ENCODE data around the gene LSM6. TPM values are rescaled to one million over a fixed set of nuclear protein-coding genes. Genes with fewer than 3 reads are reported as not detected.

LSM6 gene
- total RNA-seq = 43.3 and 49.8 TPM in 2 replicates

DNA sequence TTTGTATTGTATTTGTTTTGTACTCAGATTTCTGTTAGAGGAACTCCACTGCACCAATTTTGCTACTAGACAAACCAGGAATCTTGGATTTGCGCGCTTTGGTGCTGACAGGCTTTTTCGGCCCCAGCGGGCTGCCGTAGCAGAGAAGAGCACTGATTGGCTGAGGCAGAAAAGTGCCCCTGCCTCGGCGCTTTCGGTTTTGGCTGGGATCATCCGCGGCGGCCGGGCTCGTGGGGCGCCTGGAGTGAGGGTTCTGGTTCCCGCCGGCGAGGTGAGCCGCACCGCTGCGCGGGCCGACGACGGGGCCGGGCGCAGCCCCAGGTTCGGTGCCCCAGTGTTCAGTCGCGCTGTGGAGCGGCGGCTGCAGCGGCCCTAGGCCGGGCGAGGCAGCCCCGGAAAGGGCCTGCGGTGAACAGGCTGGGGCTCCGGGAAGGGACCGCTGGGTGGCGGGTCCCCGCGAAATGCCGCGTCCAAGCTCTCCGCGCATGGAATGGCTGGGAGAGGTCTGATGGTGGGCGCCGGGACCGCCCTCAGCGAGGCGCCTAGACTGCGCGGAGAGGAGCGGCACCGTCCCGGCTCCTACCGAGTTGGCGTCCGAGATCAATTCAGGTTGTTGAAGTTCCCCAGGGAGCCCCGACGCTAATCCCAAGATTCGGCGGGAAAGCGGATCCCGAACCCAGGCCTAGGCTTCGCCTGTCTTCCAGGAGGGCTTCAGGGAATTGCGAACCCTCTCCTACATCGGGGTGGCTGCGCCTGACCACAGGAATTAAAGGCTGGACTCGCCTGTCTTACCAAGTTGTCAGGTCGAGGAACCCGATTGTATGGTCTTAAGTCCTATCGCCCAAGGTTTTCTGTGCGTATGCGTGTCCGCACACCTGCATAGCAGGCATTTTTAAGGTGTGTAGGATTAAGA lies at the start of gene LSM6:
Gene LSM6, plus strand, starts transcription at position 178 of the 913 bp plus-strand sequence. CDS start 7,204 bp downstream, outside the sequence.
- intact Hi-C loops (cut with micrococcal nuclease) = loop anchor here (1.0 to 5.0 kb wide), 5 partner anchors 237 to 998 kb away; partner anchors contain the start of genes MMAA and ZNF827

- intact Hi-C loops (cut with micrococcal nuclease) = no loop called here
Measured at GRCh38 chr4:146132445-146132844, 43.1 kb upstream of the LSM6 start.

DNA sequence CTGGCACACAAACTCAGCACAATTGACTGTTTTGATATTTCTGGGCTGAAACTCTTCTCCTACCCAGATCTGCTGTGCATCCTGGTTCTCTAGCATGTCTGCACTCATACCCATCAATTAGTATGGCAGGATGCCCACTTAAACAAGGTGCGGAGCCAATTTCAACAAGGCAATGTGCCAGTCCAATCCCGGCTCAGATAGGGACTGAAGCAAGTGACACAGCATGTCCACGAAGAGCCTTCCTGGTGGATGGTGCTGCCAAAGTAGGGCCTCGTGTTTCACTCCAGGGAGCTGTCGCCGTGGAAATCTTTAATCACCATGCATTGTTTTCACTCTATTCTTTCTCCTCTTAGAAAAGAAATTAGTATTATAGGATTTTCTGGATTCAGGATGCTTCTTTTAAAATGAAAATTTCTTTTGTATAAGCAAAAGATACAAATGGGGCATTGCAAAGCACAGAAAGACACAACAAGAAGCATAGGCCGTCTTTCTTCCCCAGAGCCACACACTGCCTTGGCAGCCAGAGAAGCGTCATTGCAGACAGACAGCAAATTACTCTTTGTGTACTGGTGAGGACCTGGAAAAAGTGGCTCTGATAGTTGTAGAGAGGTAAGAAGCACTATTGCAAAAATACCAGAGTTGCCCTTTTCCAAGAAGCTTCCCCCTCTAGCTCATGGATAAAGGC lies 40.6 kb upstream of the LSM6 start:
- intact Hi-C loops (cut with micrococcal nuclease) = no loop called here

DNA sequence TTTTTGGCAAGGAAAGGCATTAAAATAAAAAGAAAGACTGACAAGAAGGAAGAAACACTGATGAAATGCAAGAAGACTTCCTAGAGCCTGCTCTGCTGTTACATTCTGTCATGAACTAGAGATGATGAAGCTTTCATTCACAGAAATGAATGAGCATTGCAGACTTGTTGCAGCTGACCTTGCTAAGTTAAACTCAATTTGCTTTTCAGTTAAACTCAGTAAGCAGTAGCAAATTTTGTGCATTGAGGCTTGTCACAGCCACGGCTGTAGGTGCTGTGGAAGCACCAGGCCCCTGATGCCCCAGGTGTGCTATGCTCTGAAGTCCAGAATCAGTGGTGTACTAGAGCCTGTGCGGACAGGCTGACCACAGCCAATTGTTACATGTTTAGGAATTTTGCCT lies 39.6 kb upstream of the LSM6 start:
- intact Hi-C loops (cut with micrococcal nuclease) = no loop called here

DNA sequence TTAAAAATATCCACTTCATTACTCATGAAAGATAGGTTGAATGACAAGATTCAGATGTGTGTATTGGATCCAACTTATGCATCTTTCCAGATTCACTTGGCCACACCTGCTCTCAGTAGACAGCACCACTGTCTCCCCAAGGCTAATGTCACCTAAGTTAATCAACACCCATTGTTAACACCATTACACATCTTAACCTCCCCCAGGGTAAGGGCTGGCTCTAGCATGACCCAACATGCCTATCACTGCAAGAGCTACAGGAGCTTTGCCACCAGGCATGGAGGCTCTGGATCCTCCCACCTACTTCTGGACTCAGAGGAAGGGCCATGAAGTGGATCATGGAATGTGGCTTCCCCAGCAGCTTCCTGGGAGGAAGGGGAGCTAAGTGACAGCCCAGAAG lies 32.8 kb upstream of the LSM6 start:
- intact Hi-C loops (cut with micrococcal nuclease) = no loop called here

GRCh38 chr4:146143888-146144287 lies 31.6 kb upstream of the LSM6 start:
- intact Hi-C loops (cut with micrococcal nuclease) = no loop called here

- intact Hi-C loops (cut with micrococcal nuclease) = no loop called here
Measured at GRCh38 chr4:146146918-146147317, 28.6 kb upstream of the LSM6 start.

GRCh38 chr4:146148021-146148420 lies 27.5 kb upstream of the LSM6 start:
- intact Hi-C loops (cut with micrococcal nuclease) = no loop called here

GRCh38 chr4:146154057-146154456 lies 21.5 kb upstream of the LSM6 start:
- intact Hi-C loops (cut with micrococcal nuclease) = no loop called here

- intact Hi-C loops (cut with micrococcal nuclease) = no loop called here
Measured at GRCh38 chr4:146155152-146155724, 20.3 kb upstream of the LSM6 start.

- intact Hi-C loops (cut with micrococcal nuclease) = no loop called here
Measured at GRCh38 chr4:146158036-146158745, 17.3 kb upstream of the LSM6 start.

GRCh38 chr4:146159384-146160058 lies 16.0 kb upstream of the LSM6 start:
- intact Hi-C loops (cut with micrococcal nuclease) = no loop called here

DNA sequence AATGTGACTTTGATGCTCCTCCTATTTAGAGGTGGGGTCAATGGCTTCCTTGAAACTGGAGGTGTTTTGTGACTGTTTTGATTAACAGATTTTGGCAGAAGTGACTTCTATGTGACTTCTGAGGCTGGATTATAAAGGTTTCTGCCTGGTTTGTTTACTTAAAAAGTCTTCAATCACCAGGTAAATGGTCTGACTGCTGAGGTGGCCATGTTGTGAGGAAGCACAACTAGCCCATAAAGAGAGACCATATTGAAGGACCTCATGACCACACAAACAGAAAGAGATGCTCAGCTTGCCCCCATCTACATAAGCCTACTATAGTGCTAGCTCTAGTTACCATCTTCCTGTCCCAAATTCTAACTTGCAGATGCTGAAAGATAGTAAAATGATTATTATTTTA lies 14.3 kb upstream of the LSM6 start:
- intact Hi-C loops (cut with micrococcal nuclease) = no loop called here

DNA sequence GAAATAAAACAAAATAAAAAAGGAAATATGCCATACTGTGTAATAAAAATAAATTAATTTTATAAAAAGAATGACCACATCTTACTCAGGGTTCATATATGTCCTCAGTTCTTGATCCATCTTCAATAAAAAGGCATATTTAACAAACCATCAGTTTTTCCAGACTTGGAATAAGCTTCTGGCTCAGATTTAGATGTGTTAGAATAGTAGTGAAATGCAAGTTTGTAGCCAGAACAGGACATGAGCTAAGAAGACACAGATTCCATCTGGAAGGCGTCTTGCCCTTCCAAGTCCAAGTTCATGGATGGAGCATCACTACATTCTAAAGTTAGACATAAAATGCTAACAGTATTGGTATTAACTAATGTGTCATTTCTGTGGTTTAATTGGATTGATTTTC lies 10.3 kb upstream of the LSM6 start:
- intact Hi-C loops (cut with micrococcal nuclease) = no loop called here

DNA sequence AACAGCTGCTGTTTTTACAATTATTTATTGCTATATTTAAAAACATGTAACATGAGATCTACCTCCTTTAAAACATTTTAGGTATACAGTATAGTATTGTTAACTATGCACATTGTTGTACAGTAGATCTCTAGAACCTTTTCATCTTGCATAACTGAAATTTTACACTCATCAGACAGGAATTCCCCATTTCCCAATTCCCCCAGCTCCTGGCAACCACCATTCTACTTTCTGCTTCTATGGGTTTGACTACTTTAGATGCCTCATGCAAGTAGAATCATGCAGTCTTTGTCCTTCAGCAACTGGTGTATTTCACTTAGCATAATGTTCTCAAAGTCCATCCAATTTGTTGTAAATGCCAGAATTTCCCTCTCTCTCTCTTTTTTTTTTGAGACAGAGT lies 9.7 kb upstream of the LSM6 start:
- intact Hi-C loops (cut with micrococcal nuclease) = no loop called here

GRCh38 chr4:146170149-146170548 lies 5.4 kb upstream of the LSM6 start:
- intact Hi-C loops (cut with micrococcal nuclease) = no loop called here

DNA sequence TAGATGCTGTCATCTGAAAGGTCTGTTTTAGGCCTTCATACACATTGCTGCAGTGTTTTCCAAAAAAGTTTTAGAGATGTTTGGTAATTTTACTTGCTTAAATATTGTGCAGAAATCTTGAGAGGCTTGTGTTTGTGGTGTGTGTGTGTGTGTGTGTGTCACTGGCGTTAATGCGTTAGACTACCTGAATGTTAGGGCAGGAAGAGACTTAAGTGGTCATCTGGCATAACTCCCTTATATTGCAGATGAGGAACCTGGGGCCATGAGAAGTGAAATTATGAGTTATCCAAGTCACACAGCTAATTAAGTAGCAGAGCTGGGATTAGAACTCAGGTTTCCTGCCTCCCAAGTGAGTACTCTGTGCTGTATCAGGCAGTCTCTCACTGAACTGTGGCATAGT lies 1.4 kb downstream of the LSM6 start:
- intact Hi-C loops (cut with micrococcal nuclease) = loop anchor here (5.0 kb wide), 1 partner anchor 1000 kb away; no protein-coding TSS in a partner anchor

GRCh38 chr4:146178126-146178525 lies 2.6 kb downstream of the LSM6 start:
- intact Hi-C loops (cut with micrococcal nuclease) = loop anchor here (5.0 kb wide), 1 partner anchor 1001 kb away; no protein-coding TSS in a partner anchor

DNA sequence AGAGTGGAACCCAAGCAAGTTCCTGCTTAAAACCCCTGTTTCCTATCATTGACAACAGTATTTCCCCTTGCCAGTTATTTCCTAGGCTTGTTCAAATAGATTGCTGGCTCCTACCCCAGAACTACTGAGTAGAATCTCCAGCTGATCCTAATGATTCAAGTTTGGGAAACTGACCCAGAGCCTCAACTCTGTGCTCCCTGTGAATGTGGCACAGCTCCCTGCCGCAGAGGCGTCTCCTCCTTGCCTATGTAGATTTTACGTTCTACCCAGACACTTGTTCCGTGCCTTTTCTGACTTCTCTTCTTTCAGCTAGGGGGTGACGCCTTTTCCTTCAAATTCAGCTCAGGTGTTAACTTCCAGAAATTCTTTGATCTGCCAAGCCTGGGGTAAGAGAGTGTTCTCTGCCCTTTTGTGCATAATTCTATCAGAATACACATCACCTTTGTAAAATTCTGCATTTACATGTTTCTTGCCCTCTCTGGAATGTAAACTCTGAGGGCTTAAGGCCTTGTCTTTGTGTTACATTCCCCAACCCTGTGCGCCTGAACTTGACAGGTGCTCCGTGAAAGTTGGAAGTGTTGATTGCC lies 4.4 kb downstream of the LSM6 start:
- intact Hi-C loops (cut with micrococcal nuclease) = loop anchor here (5.0 kb wide), 1 partner anchor 1003 kb away; no protein-coding TSS in a partner anchor

GRCh38 chr4:146182443-146182842 lies 6.9 kb downstream of the LSM6 start:
- intact Hi-C loops (cut with micrococcal nuclease) = no loop called here

Measured in T-helper 2 cell treated with Interferon-gamma antibody and Interleukin-4, amounts not matched to agents 100 ng/mL and 5 ng/mL, for 36 hours (primary cell).